Hepatic stellate cell (primary cell): ENCODE measurements around the gene SERPINB7.
"Not testable (repeated sequence)": the region's sequence is repeated elsewhere in the genome, so short reads cannot be mapped to it uniquely, and the experiment has no call there.

Experiments
- DNase-seq: peaks from one replicate; pipeline ENCODE4 v3.0.0; 2011; ENCODE audit warnings: low spot score

SERPINB7 gene, protein sequence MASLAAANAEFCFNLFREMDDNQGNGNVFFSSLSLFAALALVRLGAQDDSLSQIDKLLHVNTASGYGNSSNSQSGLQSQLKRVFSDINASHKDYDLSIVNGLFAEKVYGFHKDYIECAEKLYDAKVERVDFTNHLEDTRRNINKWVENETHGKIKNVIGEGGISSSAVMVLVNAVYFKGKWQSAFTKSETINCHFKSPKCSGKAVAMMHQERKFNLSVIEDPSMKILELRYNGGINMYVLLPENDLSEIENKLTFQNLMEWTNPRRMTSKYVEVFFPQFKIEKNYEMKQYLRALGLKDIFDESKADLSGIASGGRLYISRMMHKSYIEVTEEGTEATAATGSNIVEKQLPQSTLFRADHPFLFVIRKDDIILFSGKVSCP

DNA sequence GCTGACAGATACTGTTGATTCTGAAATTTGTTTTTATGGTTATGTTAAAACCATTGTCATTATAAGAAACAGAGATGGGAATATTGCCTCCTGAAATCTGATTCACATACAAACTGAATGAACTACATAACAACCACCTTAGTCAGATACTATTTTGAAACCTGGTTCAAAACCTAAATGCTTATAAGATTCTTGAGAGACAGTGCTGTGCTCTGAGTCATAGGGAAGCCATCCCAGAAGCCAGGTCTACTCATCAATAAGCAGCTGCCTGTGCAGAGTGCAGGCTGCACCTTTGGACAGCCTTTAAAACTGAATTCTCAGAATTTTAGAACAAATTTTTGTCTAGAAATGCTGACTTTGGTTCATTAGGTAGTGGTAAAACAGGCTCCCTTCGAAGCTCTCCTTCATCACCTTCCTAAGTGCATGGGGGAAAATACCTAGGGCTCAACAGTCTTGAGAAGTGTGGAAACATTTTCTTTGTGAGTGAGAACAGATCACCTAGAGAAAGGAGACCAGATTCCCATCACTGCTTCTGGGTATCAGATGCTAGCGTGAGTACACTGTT lies at the start of gene SERPINB7:
Gene SERPINB7 (plus strand): TSS at position 253 of the 565 bp plus-strand sequence. CDS start 6,955 bp downstream, outside the sequence.
- peak; percentile 17 for DNase-seq

DNA sequence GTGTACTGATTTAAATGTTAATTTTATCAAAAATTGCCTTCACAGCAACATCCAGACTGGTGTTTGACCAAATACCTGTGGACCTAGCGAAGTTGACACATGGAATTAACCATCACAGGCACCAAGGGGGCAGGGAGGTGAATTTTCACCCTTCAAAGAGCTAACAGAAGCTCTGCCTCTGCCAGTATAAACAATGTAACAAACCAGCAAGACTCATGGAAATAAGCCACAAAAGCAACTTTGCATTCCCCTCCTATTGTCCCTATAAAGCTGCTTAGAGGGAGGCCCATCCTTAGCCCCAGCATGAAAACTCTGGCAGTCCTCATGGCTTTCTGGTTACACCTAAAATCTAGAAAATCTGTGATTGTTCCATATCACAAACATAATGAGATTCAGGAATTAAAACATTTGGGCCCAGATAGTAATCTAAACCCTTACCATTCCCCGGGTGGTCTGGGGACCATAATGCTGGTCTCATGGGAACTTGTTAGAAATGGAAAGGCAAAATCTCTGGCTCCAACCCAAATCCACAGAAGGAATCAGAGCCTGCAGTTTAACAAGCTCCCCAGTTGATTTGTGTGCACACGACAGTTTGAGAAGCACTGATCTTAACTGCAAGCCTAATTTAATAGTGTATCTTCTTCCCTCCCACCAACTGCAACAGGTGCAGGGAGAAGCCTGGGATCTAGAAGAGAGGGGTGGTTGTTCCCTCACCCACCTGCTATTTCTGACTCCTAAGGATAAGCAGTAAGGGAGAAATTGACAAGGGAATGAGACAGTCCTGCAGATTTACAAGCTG lies 49.3 kb upstream of the SERPINB7 start:
- DNase-seq = no peak

- no peak for DNase-seq
Measured at GRCh38 chr18:63730773-63731172, 44.4 kb upstream of the SERPINB7 start.

- DNase-seq = no peak
Measured at GRCh38 chr18:63731215-63731614, 44.0 kb upstream of the SERPINB7 start.

DNA sequence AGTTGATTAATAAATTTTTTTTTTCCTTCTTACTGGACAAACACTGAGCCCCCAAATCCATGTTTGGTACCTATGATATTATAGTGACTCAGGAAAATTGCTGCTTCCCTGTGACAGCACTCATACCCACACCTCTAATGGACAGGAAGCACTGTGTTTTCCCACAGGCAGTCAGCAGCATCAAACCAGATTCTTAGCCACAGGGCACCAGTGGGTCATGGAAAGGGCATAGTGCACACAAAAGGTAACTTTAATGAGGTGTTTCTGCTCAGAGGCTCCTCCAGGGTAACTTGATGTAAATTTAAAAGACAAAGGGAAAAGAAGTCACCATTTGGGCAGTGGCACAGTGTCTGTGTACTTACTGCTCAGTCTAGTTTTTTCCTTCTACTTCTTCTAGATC lies 38.3 kb upstream of the SERPINB7 start:
- DNase-seq = no peak

DNA sequence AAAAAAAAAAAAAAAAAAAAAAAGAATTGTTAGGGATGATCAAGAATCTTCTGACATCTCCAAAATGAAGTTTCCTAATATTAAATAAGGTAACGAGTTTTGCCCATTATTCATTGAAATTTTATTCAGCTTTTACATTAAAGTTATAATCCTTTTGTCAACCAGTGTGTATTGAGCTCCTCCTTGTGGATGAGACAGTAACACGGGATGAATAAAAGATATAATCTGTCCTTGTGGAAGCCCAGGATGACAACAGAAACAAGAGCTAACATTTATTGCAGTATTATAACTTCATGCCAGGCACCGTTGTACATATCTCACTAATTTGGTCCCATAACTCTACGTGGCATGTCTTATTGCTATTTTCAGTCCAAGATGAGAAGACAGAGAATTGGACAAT lies 33.4 kb upstream of the SERPINB7 start:
- peak; percentile 14 for DNase-seq

DNA sequence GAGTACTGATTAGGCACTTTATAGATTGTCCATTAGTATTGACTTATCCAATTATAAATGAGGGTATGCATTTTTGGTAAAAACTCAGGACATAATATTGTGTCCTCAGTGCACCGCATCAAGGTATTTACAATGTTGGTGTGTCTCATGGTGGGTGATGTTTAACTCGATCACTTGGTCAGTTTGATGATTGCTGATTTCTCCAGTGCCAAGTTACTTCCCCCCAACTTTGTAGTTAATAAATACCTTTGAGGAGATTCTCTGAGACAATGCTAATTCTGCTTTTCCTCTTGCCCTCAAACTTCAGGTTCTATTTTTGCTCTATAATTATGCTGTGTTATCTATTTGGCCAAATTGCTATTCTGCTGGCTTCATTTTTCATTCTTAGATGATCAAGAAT lies 28.2 kb upstream of the SERPINB7 start:
- DNase-seq = no peak

DNA sequence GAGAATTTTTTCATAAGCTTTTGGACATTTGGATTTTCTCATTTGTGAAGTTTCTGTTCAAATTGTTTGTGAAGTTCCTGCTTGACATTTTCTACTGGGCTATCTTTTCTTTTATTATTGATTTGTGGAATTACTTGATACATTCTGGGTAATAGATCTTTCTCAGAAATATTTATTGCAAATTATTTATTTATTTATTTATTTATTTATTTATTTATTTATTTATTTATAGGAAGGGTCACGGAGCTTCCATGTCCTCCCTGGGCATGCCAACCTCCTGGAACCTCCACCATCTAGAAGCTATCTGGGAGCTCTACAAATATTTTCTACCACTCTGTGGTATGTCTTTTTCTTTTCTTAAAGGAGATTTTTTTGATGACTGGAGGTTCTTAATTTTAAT lies 25.7 kb upstream of the SERPINB7 start:
- no peak for DNase-seq

GRCh38 chr18:63752636-63753035 lies 22.6 kb upstream of the SERPINB7 start:
- DNase-seq = no peak

DNA sequence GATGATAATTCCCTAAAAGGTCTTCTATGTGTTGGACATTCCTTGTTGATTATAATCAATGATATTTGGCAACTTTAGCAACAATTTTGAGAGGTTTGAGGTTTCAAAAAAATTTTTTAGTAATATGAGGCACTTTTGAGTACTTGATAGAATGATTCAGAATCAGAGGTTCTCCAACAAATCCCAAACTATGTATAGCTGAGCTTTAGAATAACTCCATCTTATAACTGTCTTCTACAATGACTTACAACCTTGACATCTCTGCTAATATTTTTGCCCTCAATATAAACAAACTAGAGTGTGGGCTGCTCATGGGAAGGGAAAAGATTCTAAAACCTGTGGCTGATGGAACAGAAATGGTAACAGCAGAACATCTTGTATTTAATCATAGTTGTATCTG lies 21.5 kb upstream of the SERPINB7 start:
- no peak for DNase-seq

- DNase-seq = no peak
Measured at GRCh38 chr18:63757541-63757940, 17.7 kb upstream of the SERPINB7 start.

- no peak for DNase-seq
Measured at GRCh38 chr18:63758615-63759240, 16.5 kb upstream of the SERPINB7 start.

DNA sequence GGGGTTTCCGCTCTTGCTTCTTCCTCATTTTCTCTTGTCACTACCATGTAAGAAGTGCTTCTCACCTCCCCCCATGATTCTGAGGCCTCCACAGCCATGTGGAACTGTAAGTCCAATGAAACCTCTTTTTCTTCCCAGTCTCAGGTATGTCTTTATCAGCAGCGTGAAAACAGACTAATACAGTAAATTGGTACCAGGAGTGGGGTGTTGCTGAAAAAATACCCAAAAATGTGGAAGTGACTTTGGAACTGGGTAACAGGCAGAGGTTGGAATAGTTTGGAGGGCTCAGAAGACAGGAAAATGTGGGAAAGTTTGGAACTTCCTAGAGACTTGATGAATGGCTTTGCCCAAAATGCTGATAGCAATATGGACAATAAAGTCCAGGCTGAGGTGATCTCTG lies 15.4 kb upstream of the SERPINB7 start:
- DNase-seq = not testable (repeated sequence)

GRCh38 chr18:63762518-63762917 lies 12.7 kb upstream of the SERPINB7 start:
- DNase-seq = peak; percentile 41

DNA sequence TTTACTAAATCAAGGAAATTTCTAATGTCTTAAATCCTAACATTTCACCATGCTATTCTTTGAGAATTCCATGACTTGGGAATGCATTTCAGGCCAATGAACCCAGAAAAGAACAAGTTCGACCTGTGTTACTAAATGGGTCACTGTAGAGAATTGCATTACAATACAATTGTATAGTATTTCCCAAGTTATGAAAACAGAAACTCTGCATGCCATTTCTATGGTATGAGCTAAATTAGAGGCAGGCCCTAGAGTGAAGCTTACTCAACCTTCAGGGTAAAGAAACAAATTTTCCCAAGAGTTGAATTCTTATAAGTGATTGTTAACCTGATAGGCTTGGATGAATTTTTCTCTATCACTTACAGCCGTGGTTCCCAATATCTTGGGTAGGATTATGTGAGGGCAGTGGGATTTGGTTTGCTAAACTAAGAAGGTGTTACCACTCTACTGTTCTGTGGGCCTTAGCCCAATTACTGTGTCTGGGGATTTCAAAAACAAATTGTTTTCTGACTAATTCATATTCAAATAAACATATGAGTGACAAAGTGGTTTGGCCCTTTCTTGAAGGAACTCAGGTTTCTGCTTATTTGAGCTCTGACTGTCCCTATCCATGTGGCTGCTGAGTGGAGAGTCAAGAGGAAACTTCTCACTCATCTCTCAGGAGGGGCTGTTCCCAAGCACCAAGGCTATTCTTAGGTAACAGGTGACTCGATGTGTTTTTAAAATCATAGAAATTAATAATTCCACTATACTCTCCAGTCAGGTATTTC lies 11.2 kb upstream of the SERPINB7 start:
- no peak for DNase-seq

DNA sequence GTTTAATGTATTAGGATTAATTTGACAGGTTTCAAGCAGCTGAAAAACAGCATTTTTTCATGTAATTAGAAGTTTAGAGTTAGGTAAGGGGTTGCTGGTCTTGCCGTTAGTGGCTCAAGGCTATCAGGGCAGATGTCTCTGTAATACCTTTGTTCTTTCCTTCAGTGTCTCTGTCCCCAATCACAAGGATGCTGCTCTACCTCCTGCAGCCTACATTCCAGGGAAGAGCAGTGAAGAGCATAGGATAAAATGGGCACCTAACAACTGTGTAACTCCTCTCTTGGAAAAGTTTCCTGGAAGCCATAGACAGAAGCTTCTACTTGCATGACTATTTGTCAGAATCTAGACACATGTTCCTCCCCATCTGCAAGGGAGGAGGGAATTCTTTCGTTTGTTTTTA lies 9.4 kb upstream of the SERPINB7 start:
- no peak for DNase-seq

GRCh38 chr18:63773551-63773950 lies 1.7 kb upstream of the SERPINB7 start:
- no peak for DNase-seq

- no peak for DNase-seq
Measured at GRCh38 chr18:63774511-63774910, 707 bp upstream of the SERPINB7 start.

GRCh38 chr18:63779386-63779785 lies 4.2 kb downstream of the SERPINB7 start:
- DNase-seq = no peak

DNA sequence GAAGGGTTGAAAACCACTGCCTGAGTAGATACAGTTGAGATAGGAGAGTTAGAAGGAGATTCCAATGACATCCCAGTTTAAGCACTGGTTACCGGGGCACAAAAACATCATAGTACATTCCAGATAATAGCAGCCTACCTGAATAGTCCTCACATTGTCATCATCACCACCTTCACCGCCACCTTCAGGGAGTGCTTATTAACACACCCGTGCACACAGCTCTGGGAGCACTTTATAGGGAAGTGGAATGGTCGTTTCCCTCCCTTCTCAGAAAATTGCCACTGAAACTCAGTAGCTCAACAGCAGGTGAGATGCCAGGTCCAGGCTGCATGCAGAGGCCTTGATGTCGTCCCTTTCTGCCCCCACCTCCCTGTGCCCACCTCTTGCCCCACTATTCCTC lies 8.2 kb downstream of the SERPINB7 start:
- no peak for DNase-seq

DNA sequence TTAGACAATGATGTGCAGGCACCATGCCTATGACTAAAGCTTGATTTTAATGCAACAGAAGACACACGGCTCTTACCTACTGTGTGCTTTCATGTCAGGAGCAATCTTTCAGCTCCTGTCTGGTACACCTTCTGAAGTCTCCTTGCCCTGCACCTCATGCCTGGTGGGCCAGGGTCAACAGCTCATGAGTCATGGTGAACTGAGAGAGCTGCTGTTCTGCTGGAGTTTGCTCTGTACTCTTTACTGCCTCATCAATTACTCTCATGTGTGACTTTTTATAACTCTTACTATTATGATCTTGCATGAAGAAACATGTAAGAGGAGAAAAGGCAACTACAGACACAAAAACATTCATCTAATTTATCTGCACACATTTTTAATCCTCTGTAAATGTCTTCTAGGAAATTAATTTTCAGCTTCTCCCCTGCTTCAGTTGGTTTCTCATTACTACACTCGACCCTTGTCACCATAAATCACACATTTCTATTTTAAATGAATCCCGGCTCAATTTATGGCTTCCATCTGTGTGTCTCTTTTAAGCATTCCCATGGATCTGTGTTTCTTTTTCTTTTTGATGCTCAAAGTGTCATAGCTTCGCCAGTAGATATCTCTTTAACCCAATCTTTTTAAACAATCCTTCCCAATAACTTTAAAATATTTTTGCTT lies 9.7 kb downstream of the SERPINB7 start:
- DNase-seq = no peak
